Liver (tissue), 9 donors: ENCODE measurements around the gene TEX50. TPM values are rescaled to one million over a fixed set of nuclear protein-coding genes. Genes with fewer than 3 reads are reported as not detected.

Source experiments
- DNase-seq: peaks from one replicate; pipeline ENCODE4 v3.0.0-alpha.2; 2017; ENCODE audit warnings: low spot score
- H3K27ac ChIP-seq, 2 donors: one replicate each; pipeline ENCODE4 v1.7.0; 2013; ENCODE audit warnings: inconsistent platforms in 2 of 2, low read length in 2 of 2, control low read depth in 1 of 2, low read depth in 1 of 2, mild to moderate bottlenecking in 1 of 2
- H3K27me3 ChIP-seq, 4 donors: one replicate each; pipeline versions ENCODE4 v1.6.1 to v1.7.0; 2013; ENCODE audit warnings: low read length in 3 of 4, inconsistent platforms in 1 of 4, mild to moderate bottlenecking in 1 of 4, moderate library complexity in 1 of 4; ENCODE audit not compliant: control insufficient read depth in 4 of 4, insufficient read depth in 4 of 4
- H3K36me3 ChIP-seq, 4 donors: one replicate each; pipeline versions ENCODE4 v1.6.1 to v1.7.0; 2013; ENCODE audit warnings: low read length in 3 of 4, mild to moderate bottlenecking in 3 of 4, low read depth in 1 of 4, moderate library complexity in 1 of 4; ENCODE audit not compliant: control insufficient read depth in 4 of 4, insufficient read depth in 3 of 4
- H3K4me1 ChIP-seq, 4 donors: one replicate each; pipeline versions ENCODE4 v1.6.1 to v1.7.0; 2013; ENCODE audit warnings: low read length in 3 of 4, mild to moderate bottlenecking in 3 of 4, moderate library complexity in 1 of 4; ENCODE audit not compliant: control insufficient read depth in 4 of 4, insufficient read depth in 4 of 4
- H3K4me3 ChIP-seq, 3 donors: one replicate each; pipeline versions ENCODE4 v1.6.1 to v1.7.0; 2013; ENCODE audit warnings: low read length in 3 of 3, control low read depth in 1 of 3, low read depth in 1 of 3, mild to moderate bottlenecking in 1 of 3
- H3K9ac ChIP-seq, 2 donors: one replicate each; pipeline ENCODE4 v1.7.0; 2013; ENCODE audit warnings: low read length in 2 of 2, mild to moderate bottlenecking in 2 of 2, moderate library complexity in 2 of 2, control low read depth in 1 of 2, low read depth in 1 of 2
- H3K9me3 ChIP-seq, 4 donors: one replicate each; pipeline versions ENCODE4 v1.6.1 to v1.7.0; 2013; ENCODE audit warnings: low read length in 3 of 4; ENCODE audit not compliant: control insufficient read depth in 4 of 4
- CTCF ChIP-seq: fragments of 150-350 bp; IDR thresholded peaks from 2 replicates; pipeline ENCODE4 v1.5.1; 2017; ENCODE audit warnings: improper control_type of control experiment, low read depth, low read length; ENCODE audit not compliant: missing input control
- EGR1 ChIP-seq, 2 donors: IDR thresholded peaks; 2 replicates each; pipeline ENCODE4 v1.6.1; 2016 to 2018; ENCODE audit warnings: antibody characterized with exemption in 2 of 2, low read depth in 2 of 2
- FOXA2 ChIP-seq: IDR thresholded peaks from 2 replicates; pipeline ENCODE4 v1.6.1; 2016; ENCODE audit warnings: antibody characterized with exemption
- GABPA ChIP-seq, 2 donors: IDR thresholded peaks in 1 of 2; conservative IDR thresholded peaks in 1 of 2; 2 replicates each; pipeline ENCODE4 v1.6.1; 2016; ENCODE audit warnings: antibody characterized with exemption in 2 of 2, mild to moderate bottlenecking in 1 of 2, moderate library complexity in 1 of 2
- HNF4A ChIP-seq, 2 donors: conservative IDR thresholded peaks; 2 replicates each; pipeline ENCODE4 v1.6.1; 2016; ENCODE audit warnings: antibody characterized with exemption in 2 of 2, mild to moderate bottlenecking in 2 of 2
- HNF4G ChIP-seq: IDR thresholded peaks from 2 replicates; pipeline ENCODE4 v1.6.1; 2016; ENCODE audit warnings: antibody characterized with exemption
- NR2F2 ChIP-seq: IDR thresholded peaks from 2 replicates; pipeline ENCODE4 v1.6.1; 2016; ENCODE audit warnings: antibody characterized with exemption
- RAD21 ChIP-seq, 2 donors: IDR thresholded peaks; 2 replicates each; pipeline ENCODE4 v1.6.1; 2016; ENCODE audit warnings: antibody characterized with exemption in 2 of 2, mild to moderate bottlenecking in 2 of 2
- REST ChIP-seq: IDR thresholded peaks from 2 replicates; pipeline ENCODE4 v1.6.1; 2016; ENCODE audit warnings: antibody characterized with exemption, mild to moderate bottlenecking
- RXRA ChIP-seq, 2 donors: IDR thresholded peaks; 2 replicates each; pipeline ENCODE4 v1.6.1; 2017 to 2018; ENCODE audit warnings: antibody characterized with exemption in 2 of 2, mild to moderate bottlenecking in 1 of 2
- WGBS: extraction: QIAGEN DNeasy Blood & Tissue Kit; methylation state at CpG from one replicate; pipeline ENCODE4 v1.1.7; 2013; 5-methylcytosine and 5-hydroxymethylcytosine counted together
- polyA plus RNA-seq, 2 donors: library from polyadenylated mRNA; stranded (reverse) in 1 of 2; unstranded in 1 of 2; fragments of 200-250 nt in 1 of 2; fragments of >200 nt in 1 of 2; fragmentation: Nextera tagmentation in 1 of 2; extraction: Ambion mirVana in 1 of 2; gene quantifications; one replicate each; pipeline versions ENCODE4 v1.2.1 to v1.2.3, GENCODE V29; 2013 to 2015
- total RNA-seq, 2 donors: library from RNA; depleted of rRNA; stranded (reverse); fragments of >200 nt; gene quantifications; one replicate each; pipeline ENCODE4 v1.2.3, GENCODE V29; 2014
- TF ChIP-seq, protein P1 (sequence below): IDR thresholded peaks from 2 replicates; pipeline ENCODE4 v1.6.1; 2016; ENCODE audit warnings: antibody characterized with exemption
- TF ChIP-seq, protein P2 (sequence below): IDR thresholded peaks from 2 replicates; pipeline ENCODE4 v1.6.1; 2016; ENCODE audit warnings: antibody characterized with exemption
- donor health status: healthy.
- donor health status: healthy.
- donor health status: healthy.
- donor health status: healthy.
- donor health status: healthy.

Gene TEX50
- total and polyA plus RNA-seq, 4 donors = not detected

DNA sequence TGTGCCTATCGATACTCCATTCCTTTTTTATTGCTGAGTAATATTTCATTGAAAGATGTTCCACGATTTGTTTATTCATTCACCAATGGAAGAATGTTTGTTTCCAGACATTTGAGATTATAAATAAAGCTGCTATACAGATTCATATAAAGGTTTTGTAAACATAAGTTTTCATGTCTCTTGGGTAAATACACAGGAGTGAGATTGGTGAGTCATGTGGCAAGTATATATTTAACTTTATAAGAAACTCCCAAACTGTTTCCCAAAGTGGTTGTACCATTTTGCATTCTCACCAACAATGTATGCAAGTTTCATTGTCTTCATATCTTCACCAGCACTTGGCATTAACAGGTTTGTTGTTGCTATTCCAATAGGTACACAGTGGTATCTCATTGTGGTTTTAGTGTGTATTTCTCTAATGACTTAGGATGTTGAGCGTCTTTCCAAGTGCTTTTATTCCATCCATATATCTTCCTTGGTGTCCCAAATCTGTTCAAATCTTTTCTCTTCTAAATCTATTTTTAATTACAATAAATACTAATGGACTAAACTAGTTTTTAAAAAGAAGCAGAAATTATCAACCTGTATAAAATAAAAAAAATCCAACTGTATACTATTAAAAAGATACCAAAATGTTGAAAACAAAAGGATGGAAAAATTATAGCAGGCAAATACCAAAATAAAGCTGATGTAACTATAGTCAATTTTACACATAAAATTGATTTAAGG, 38.9 kb upstream of the TEX50 start:
- TF ChIP-seq HNF4G (no peak), GABPA (IDR thresholded peaks at IDR 0.05 in 1 of 2, conservative IDR thresholded peaks at IDR 0.05 in 1 of 2) (no peak), FOXA2 (no peak), REST (no peak)
- TF ChIP-seq, protein P1, sequence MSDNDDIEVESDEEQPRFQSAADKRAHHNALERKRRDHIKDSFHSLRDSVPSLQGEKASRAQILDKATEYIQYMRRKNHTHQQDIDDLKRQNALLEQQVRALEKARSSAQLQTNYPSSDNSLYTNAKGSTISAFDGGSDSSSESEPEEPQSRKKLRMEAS = no peak
- TF ChIP-seq, protein P2, sequence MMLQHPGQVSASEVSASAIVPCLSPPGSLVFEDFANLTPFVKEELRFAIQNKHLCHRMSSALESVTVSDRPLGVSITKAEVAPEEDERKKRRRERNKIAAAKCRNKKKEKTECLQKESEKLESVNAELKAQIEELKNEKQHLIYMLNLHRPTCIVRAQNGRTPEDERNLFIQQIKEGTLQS = no peak

DNA sequence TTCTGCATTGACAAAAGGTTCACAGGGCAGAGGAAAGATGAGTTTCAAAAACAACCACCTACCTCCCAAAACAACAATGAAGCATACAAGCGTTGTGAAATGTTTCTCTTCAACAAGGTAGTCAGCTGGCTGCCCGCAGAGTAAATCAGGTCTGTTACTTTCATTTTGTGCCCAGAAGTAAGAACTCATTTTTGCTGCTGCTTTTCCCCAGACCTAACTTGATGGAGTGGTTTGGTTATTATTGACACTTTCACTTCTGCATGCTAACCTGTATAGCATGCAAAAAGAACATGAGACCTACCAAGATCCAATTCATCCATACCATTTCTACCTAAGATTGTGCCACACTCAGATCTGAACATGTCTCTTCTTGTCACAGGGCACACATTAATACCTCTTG, 33.5 kb upstream of the TEX50 start:
- TF ChIP-seq CTCF (no peak), EGR1 (IDR thresholded peaks at IDR 0.05; ENCODE audit: low read depth in 2 of 2) (no peak), GABPA (IDR thresholded peaks at IDR 0.05 in 1 of 2, conservative IDR thresholded peaks at IDR 0.05 in 1 of 2) (no peak), RXRA (IDR thresholded peaks at IDR 0.05) (no peak), RAD21 (IDR thresholded peaks at IDR 0.05) (no peak), NR2F2 (no peak), HNF4A (conservative IDR thresholded peaks at IDR 0.05) (no peak), REST (no peak), FOXA2 (no peak)
- TF ChIP-seq, protein P2 = no peak
- 77% methylated on average over 2 of the region's 2 CpGs for WGBS
- Histone ChIP-seq H3K36me3 (no peaks in the 10 kb centered on the region), H3K4me3 (no peak overlapping the region), H3K9ac (no peak overlapping the region), H3K4me1 (peaks cover 0 to 1% (median 0%) of the 10 kb centered on the region in 4 donors), H3K27me3 (peaks cover 0 to 2% (median 0%) of the 10 kb centered on the region in 4 donors), H3K9me3 (peaks cover 0 to 1% (median 0%) of the 10 kb centered on the region in 4 donors), H3K27ac (no peak overlapping the region)
- DNase-seq = no peak

More for the DNA sequence above, 38.9 kb upstream of the TEX50 start:
- Histone ChIP-seq H3K4me3 (no peak overlapping the region), H3K4me1 (no peaks in the 10 kb centered on the region), H3K36me3 (no peaks in the 10 kb centered on the region), H3K27ac (no peak overlapping the region), H3K27me3 (no peaks in the 10 kb centered on the region), H3K9me3 (no peaks in the 10 kb centered on the region), H3K9ac (no peak overlapping the region)
- 88% methylated on average over 3 of the region's 3 CpGs for WGBS
- DNase-seq = no peak
